Measurements from ENCODE around the gene C1QTNF12. TPM values are rescaled to one million over a fixed set of nuclear protein-coding genes. Genes with fewer than 3 reads are reported as not detected.

Gene C1QTNF12
- total and polyA plus RNA-seq, 2 donors (not counting 3 experiments of a cell fraction or from before 2014, with no cell fraction given), result 1.0 to 1.9 TPM

GRCh38 chr1:1294250-1294890 is 47.8 kb upstream of the C1QTNF12 start:
- Histone ChIP-seq H4K20me1 (replicated peaks; ENCODE audit: control insufficient read depth, extremely low read depth, insufficient read depth, low read length) (no peaks in the 10 kb centered on the region), H3K4me2 (ENCODE audit: insufficient read depth, low read length) (no peak overlapping the region), H3K9me1 (replicated peaks; ENCODE audit: control insufficient read depth, extremely low read depth, insufficient read depth, low read length) (no peaks in the 10 kb centered on the region), H3K27me3 (ENCODE audit: control insufficient read depth in 2 of 2, insufficient read depth in 2 of 2, low read length in 2 of 2) (no peaks in the 10 kb centered on the region), H2AFZ (ENCODE audit: low read depth, low read length) (no peak overlapping the region), H3K9ac (replicated peaks; ENCODE audit: extremely low read depth, insufficient read depth, low read length) (no peak overlapping the region), H3K36me3 (ENCODE audit: control insufficient read depth in 2 of 2, extremely low read depth in 1 of 2, insufficient read depth in 2 of 2, low read length in 2 of 2) (no peaks in the 10 kb centered on the region), H3K4me3 (replicated peaks in 1 of 3; ENCODE audit: insufficient read depth in 1 of 3, low read depth in 1 of 3, low read length in 3 of 3) (no peak overlapping the region), H3K9me3 (replicated peaks; ENCODE audit: control insufficient read depth, insufficient read depth, low read length) (no peaks in the 10 kb centered on the region), H3K27ac (ENCODE audit: insufficient read depth, low read depth, low read length) (no peak overlapping the region), H3K4me1 (ENCODE audit: control insufficient read depth, extremely low read depth, insufficient read depth, low read length) (no peaks in the 10 kb centered on the region), H3K79me2 (ENCODE audit: control insufficient read depth, insufficient read depth, low read length) (no peaks in the 10 kb centered on the region)
- ChIA-PET CTCF (interaction anchor here (5.5 kb wide), 1 partner anchor 174 kb away, joined by 286 read pairs; no protein-coding TSS in a partner anchor), POLR2A (no interaction called here)
- intact Hi-C loops (cut with micrococcal nuclease) (no loop called here), dilution Hi-C loops (cut with MboI; ENCODE audit: extremely low pct_ligation_motif_present, low sequenced_read_pairs) (no loop called here)
- FAIRE-seq, result no peak
- TF ChIP-seq POLR2A (IDR thresholded peaks at IDR 0.05; ENCODE audit: low read depth, low read length) (no peak), GATA2 (IDR thresholded peaks at IDR 0.05; ENCODE audit: insufficient read depth, insufficient read length, low read depth, low read length) (no peak), MAX (IDR thresholded peaks at IDR 0.05; ENCODE audit: insufficient read depth, insufficient read length) (no peak), FOS (IDR thresholded peaks at IDR 0.05; ENCODE audit: borderline replicate concordance, insufficient read depth, low read length) (no peak), CTCF (IDR thresholded peaks at IDR 0.05; ENCODE audit: extremely low read depth in 1 of 2, insufficient read depth in 1 of 2, low read depth in 1 of 2, low read length in 2 of 2) (no peak), EZH2 (IDR thresholded peaks at IDR 0.05; ENCODE audit: borderline replicate concordance, low read depth, low read length, severe bottlenecking) (no peak), JUN (IDR thresholded peaks at IDR 0.05; ENCODE audit: borderline replicate concordance, insufficient read depth, insufficient read length, low read depth) (no peak), POLR2AphosphoS5 (IDR thresholded peaks at IDR 0.05; ENCODE audit: insufficient read depth, low read depth, low read length) (no peak), MYC (IDR thresholded peaks at IDR 0.05; ENCODE audit: low read depth, low read length) (no peak)
- BruUV-seq (replicated peaks), result no TSS peak
- no peak for DNase-seq (ENCODE audit: low read depth, low spot score)
